Osteocyte (in vitro differentiated cells): ENCODE measurements around the gene ANKRD26. TPM values are rescaled to one million over a fixed set of nuclear protein-coding genes. Genes with fewer than 3 reads are reported as not detected.

Source experiments
- DNase-seq: peaks from one replicate; pipeline ENCODE4 v3.0.0; 2021; ENCODE audit warnings: mixed read lengths; ENCODE audit not compliant: unreplicated experiment; ENCODE audit errors: extremely low spot score
- H3K27ac Mint-ChIP-seq: one replicate; pipeline ENCODE4 v1.8.0; 2021; ENCODE audit warnings: mild to moderate bottlenecking, mixed read lengths; ENCODE audit not compliant: unreplicated experiment
- H3K27me3 Mint-ChIP-seq: one replicate; pipeline ENCODE4 v1.8.0; 2021; ENCODE audit warnings: mixed read lengths; ENCODE audit not compliant: unreplicated experiment
- H3K36me3 Mint-ChIP-seq: one replicate; pipeline ENCODE4 v1.8.0; 2021; ENCODE audit warnings: mixed read lengths; ENCODE audit not compliant: unreplicated experiment
- H3K4me1 Mint-ChIP-seq: one replicate; pipeline ENCODE4 v1.8.0; 2021; ENCODE audit warnings: mixed read lengths; ENCODE audit not compliant: unreplicated experiment
- H3K4me3 Mint-ChIP-seq: one replicate; pipeline ENCODE4 v1.8.0; 2021; ENCODE audit warnings: mild to moderate bottlenecking, moderate library complexity, mixed read lengths; ENCODE audit not compliant: unreplicated experiment
- H3K9me3 Mint-ChIP-seq: one replicate; pipeline ENCODE4 v1.8.0; 2021; ENCODE audit warnings: mixed read lengths; ENCODE audit not compliant: unreplicated experiment
- long read RNA-seq: library from polyadenylated mRNA; unstranded; transcript quantifications from one replicate; pipeline ENCODE4 v2.0.0, GENCODE V29; 2021
- total RNA-seq: library from RNA; stranded (reverse); gene quantifications from 2 replicates; pipeline ENCODE4 v1.2.1, GENCODE V29; 2021
- TF ChIP-seq, protein P1 (sequence below): fragments of 200-600 bp; sonication (generic); IDR thresholded peaks from 2 replicates; pipeline ENCODE4 v1.5.0; 2021; ENCODE audit warnings: antibody characterized with exemption, mild to moderate bottlenecking, moderate library complexity

The ANKRD26 gene
- total RNA-seq = 12.2 and 13.5 TPM in 2 replicates
- long read RNA-seq, partial matches to known transcripts = 3 of 5 reads
- long read RNA-seq, other reads (novel, unspliced or antisense) = 2 of 5 reads

DNA sequence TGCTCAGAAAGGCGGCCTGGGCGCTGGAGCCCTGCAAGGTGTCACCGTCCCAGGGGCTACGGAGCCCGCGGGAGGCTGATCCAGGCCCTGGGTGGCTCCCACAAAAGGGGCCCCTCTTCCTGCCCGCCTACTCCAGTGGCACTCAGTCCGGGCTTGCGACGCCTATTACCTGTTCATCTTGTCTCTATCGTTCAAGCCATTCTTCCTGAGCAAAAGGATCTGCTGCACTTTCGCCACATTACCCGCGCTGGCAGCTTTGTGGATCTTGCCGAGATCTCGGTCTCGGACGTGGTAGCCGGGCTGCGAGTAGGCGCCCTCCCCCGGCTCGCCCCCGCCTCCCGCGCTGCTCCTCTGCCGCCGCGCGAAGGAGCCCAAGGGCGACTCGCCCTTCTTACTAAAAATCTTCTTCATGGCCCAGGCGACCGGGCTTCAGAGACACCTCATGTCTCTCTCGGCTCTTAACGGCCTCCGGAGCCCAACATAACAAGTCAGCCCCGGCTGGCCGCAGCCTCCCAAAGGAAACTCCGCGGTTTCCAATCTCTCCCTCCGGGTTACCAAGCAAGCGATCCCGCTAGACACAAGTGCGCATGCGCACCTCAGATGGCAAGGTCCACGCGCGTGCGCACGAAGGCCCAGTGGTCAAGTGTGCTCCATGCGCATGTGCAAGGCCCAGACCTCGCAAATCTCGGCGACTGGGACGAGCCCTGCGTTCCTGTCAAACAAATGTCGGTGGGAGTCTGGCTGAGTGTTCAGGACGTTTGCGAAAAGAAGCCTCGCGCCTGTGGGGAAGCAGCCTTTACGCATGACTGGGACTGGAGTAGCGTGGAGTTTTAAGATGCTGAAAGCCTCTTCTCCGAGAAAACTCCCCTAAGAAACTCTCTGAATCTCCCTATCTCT is at the start of gene ANKRD26:
Gene ANKRD26, minus strand, starts transcription at position 579 of the 897 bp plus-strand sequence. Its CDS starts 168 bp downstream, at position 411.
- H3K9me3 Mint-ChIP-seq = no peaks in the 10 kb centered on the region
- peak within 1 kb of the TSS; percentile 94 for H3K4me3 Mint-ChIP-seq
- H3K36me3 Mint-ChIP-seq = no peaks in the 10 kb centered on the region
- H3K27ac Mint-ChIP-seq = peak within 1 kb of the TSS; percentile 97
- no peaks in the 10 kb centered on the region for H3K27me3 Mint-ChIP-seq
- DNase-seq = peak; percentile 100
- TF ChIP-seq, protein P1, sequence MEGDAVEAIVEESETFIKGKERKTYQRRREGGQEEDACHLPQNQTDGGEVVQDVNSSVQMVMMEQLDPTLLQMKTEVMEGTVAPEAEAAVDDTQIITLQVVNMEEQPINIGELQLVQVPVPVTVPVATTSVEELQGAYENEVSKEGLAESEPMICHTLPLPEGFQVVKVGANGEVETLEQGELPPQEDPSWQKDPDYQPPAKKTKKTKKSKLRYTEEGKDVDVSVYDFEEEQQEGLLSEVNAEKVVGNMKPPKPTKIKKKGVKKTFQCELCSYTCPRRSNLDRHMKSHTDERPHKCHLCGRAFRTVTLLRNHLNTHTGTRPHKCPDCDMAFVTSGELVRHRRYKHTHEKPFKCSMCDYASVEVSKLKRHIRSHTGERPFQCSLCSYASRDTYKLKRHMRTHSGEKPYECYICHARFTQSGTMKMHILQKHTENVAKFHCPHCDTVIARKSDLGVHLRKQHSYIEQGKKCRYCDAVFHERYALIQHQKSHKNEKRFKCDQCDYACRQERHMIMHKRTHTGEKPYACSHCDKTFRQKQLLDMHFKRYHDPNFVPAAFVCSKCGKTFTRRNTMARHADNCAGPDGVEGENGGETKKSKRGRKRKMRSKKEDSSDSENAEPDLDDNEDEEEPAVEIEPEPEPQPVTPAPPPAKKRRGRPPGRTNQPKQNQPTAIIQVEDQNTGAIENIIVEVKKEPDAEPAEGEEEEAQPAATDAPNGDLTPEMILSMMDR = peak; percentile 15
- H3K4me1 Mint-ChIP-seq = peaks cover 33% of the 10 kb centered on the region

DNA sequence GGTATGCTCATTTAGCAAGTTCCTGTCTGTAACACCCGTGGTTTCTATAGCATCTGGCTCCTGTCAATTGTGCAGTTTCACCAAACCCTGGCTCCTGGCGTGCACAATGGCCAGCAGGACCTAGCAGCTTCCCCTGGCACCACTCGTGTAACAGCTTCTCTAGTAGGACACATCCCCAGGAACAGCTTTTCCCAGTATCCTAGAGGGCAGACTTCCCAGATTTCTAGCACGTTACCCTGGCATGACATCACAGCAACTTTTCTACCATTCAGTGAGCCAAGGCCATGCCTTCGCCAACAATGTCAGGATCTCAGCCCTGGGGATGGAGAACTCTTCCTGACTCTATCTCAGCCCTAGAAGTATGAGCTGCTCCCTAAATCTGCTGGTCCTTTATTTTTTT is 47.4 kb upstream of the ANKRD26 start:
- H3K27ac Mint-ChIP-seq = no peak overlapping the region
- no peaks in the 10 kb centered on the region for H3K9me3 Mint-ChIP-seq
- peaks cover 16% of the 10 kb centered on the region for H3K4me1 Mint-ChIP-seq
- no peak overlapping the region for H3K4me3 Mint-ChIP-seq
- TF ChIP-seq, protein P1 = no peak
- no peak for DNase-seq
- H3K36me3 Mint-ChIP-seq = peaks cover 29% of the 10 kb centered on the region
- H3K27me3 Mint-ChIP-seq = no peaks in the 10 kb centered on the region

DNA sequence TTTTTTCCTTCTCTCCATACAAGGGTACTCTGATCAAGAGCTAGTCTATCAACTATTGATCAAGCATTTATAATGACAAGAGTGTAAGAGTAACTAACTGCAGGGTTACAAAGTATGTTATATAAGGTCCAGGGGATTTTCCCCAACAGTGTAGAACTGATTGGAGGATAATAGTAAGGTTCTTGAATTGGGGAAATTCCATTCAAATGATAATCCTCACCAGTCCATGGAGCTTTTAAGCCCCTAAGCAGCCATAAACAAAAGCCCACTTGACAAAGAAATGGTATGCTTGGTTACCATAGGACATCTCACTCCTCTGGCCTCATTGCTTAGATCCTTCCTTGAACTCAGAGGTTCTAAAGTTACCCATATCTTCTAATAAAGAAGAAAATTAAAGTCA is 45.6 kb upstream of the ANKRD26 start:
- TF ChIP-seq, protein P1 = no peak
- no peak for DNase-seq
- H3K4me3 Mint-ChIP-seq = no peak overlapping the region
- H3K27ac Mint-ChIP-seq = no peak overlapping the region
- no peaks in the 10 kb centered on the region for H3K27me3 Mint-ChIP-seq
- peaks cover 7% of the 10 kb centered on the region for H3K4me1 Mint-ChIP-seq
- no peaks in the 10 kb centered on the region for H3K9me3 Mint-ChIP-seq
- H3K36me3 Mint-ChIP-seq = peaks cover 33% of the 10 kb centered on the region

DNA sequence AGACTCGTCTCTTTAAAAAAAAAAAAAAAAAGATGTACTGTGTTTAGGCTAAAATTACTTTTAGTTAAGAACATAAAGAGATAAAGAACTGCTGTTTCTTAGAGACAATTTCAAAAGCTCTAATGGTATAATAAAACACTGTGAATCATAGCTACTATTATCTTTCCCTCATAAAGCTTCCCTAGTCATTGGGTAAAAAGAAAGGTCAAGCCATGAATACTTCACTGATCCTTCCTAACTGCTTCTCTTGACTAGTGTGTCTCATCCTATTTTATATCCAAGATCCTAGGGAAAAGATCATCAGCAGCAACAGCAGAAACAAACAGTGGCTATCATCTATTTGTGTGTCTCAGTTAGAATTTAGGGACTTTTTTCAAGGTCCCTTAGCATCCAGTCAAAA is 43.4 kb upstream of the ANKRD26 start:
- H3K36me3 Mint-ChIP-seq = peaks cover 39% of the 10 kb centered on the region

DNA sequence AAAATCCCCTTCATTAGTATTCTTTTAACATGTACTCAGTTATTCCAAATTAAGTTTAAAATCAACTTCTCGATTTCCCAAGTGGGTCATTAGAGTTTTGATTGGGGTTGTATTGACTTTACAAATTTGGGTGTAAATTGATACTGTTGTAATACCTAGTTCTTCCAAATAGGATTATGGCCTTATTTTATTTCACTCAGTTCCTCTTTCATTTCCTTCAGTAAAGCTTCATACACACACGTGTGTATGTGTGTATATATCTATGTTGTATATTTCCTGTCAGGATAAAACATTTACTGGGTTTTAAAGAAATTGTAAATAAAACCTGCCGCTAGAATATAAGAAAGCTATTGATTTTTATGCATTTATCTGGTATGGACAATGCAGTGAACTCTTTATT is 38.0 kb upstream of the ANKRD26 start:
- H3K36me3 Mint-ChIP-seq = peaks cover 28% of the 10 kb centered on the region
- H3K9me3 Mint-ChIP-seq = no peaks in the 10 kb centered on the region
- no peaks in the 10 kb centered on the region for H3K4me1 Mint-ChIP-seq
- DNase-seq = no peak
- H3K4me3 Mint-ChIP-seq = no peak overlapping the region
- TF ChIP-seq, protein P1 = no peak
- no peak overlapping the region for H3K27ac Mint-ChIP-seq
- H3K27me3 Mint-ChIP-seq = no peaks in the 10 kb centered on the region

More for the DNA sequence above, 43.4 kb upstream of the ANKRD26 start:
- H3K4me3 Mint-ChIP-seq = no peak overlapping the region
- H3K27ac Mint-ChIP-seq = no peak overlapping the region
- H3K4me1 Mint-ChIP-seq = no peaks in the 10 kb centered on the region
- no peak for DNase-seq
- no peaks in the 10 kb centered on the region for H3K27me3 Mint-ChIP-seq
- H3K9me3 Mint-ChIP-seq = no peaks in the 10 kb centered on the region
- TF ChIP-seq, protein P1 = no peak
